IgD-negative memory B cell (primary cell): Measurements from ENCODE around the gene ENO4. TPM values are rescaled to one million over a fixed set of nuclear protein-coding genes. Genes with fewer than 3 reads are reported as not detected.

Experiments
- H3K27ac Mint-ChIP-seq, 3 donors: one replicate each; pipeline ENCODE4 v1.8.0; 2020 to 2022; ENCODE audit warnings: mild to moderate bottlenecking in 3 of 3, mixed read lengths in 3 of 3, moderate library complexity in 1 of 3
- H3K27me3 Mint-ChIP-seq: one replicate; pipeline ENCODE4 v1.8.0; 2021; ENCODE audit warnings: mixed read lengths
- H3K36me3 Mint-ChIP-seq: one replicate; pipeline ENCODE4 v1.8.0; 2020; ENCODE audit warnings: mild to moderate bottlenecking, mixed read lengths
- H3K4me1 Mint-ChIP-seq, 3 donors: one replicate each; pipeline ENCODE4 v1.8.0; 2020 to 2022; ENCODE audit warnings: mixed read lengths in 3 of 3, mild to moderate bottlenecking in 1 of 3
- H3K4me3 Mint-ChIP-seq, 4 donors: one replicate each; pipeline ENCODE4 v1.8.0; 2020 to 2022; ENCODE audit warnings: mild to moderate bottlenecking in 4 of 4, mixed read lengths in 4 of 4, moderate library complexity in 3 of 4
- H3K9me3 Mint-ChIP-seq, 3 donors: one replicate each; pipeline ENCODE4 v1.8.0; 2020 to 2021; ENCODE audit warnings: mixed read lengths in 3 of 3, mild to moderate bottlenecking in 1 of 3
- polyA plus RNA-seq: library from polyadenylated mRNA; unstranded; fragments of 300-500 nt; fragmentation: Illumina TruSeq; gene quantifications from one replicate; pipeline ENCODE4 v1.2.3, GENCODE V29; 2021

ENO4 gene
- polyA plus RNA-seq, 1 donor from 2014 or later = 0.45 TPM

DNA sequence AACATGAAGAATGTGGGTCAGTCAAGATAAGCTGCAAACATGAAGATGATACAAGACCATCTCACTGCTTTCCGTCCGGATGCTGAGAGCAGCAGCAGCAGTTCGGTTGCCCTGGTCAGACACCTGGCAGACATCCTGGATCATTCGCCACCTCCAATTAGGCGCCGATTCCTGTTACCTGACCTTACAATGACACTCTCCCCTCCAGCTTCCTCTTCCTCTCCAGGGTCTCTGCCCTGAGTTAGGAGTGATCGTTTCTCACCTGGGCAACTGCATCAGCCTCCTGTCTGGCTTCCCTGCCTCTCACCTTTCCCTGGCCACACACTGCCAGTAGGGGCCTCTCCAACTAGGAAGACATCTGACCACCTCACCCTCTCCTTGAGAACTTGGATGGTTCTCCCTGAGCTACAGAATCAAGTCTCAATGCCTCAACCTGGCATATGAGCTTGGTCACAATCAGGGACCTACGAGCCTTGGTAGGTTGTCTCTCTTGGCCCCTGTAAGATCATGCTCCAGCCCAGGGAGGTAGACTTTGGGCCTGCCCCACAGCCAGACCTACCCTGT lies 31.4 kb upstream of the ENO4 start:
- Mint-ChIP-seq H3K4me3 (no peak overlapping the region), H3K4me1 (peaks cover 0 to 4% (median 0%) of the 10 kb centered on the region in 3 donors), H3K9me3 (peaks cover 0 to 5% (median 3%) of the 10 kb centered on the region in 3 donors), H3K36me3 (no peaks in the 10 kb centered on the region), H3K27me3 (no peaks in the 10 kb centered on the region), H3K27ac (no peak overlapping the region)

GRCh38 chr10:116819999-116820677 lies 29.2 kb upstream of the ENO4 start:
- Mint-ChIP-seq H3K36me3 (no peaks in the 10 kb centered on the region), H3K27ac (no peak overlapping the region), H3K9me3 (peaks cover 0 to 5% (median 0%) of the 10 kb centered on the region in 3 donors), H3K4me3 (no peak overlapping the region), H3K27me3 (no peaks in the 10 kb centered on the region), H3K4me1 (peaks cover 0 to 4% (median 0%) of the 10 kb centered on the region in 3 donors)

GRCh38 chr10:116825901-116826300 lies 23.4 kb upstream of the ENO4 start:
- peaks cover 0 to 5% (median 0%) of the 10 kb centered on the region in 3 donors for H3K9me3 Mint-ChIP-seq
- no peak overlapping the region for H3K27ac Mint-ChIP-seq
- no peaks in the 10 kb centered on the region for H3K27me3 Mint-ChIP-seq
- H3K4me1 Mint-ChIP-seq = no peaks in the 10 kb centered on the region
- H3K4me3 Mint-ChIP-seq = no peak overlapping the region
- H3K36me3 Mint-ChIP-seq = peaks cover 3% of the 10 kb centered on the region

GRCh38 chr10:116826803-116827202 lies 22.5 kb upstream of the ENO4 start:
- Mint-ChIP-seq H3K9me3 (no peaks in the 10 kb centered on the region), H3K27me3 (no peaks in the 10 kb centered on the region), H3K4me1 (no peaks in the 10 kb centered on the region), H3K27ac (no peak overlapping the region), H3K36me3 (peaks cover 3% of the 10 kb centered on the region), H3K4me3 (no peak overlapping the region)

GRCh38 chr10:116827214-116827671 lies 22.1 kb upstream of the ENO4 start:
- Mint-ChIP-seq H3K36me3 (peaks cover 3% of the 10 kb centered on the region), H3K27me3 (no peaks in the 10 kb centered on the region), H3K27ac (no peak overlapping the region), H3K9me3 (no peaks in the 10 kb centered on the region), H3K4me3 (no peak overlapping the region), H3K4me1 (no peaks in the 10 kb centered on the region)

DNA sequence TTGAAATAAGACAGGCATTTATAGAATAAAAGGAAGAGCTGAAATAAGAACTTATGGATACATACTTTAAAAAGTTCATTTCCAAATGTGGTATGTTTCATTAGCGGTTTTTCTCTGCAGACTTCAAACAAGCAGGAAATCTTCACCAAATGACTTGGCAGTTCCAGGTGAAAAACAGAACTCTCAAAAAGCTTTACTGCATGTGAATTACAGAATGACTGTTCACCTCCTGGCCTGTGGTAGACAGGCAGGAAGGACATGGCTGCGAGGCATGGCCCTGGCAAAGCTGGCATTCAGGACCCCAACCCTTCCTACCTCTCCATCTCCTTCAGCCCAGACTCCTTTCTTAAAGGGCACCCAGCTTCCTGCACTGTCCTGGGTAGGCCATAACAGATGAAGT lies 21.2 kb upstream of the ENO4 start:
- H3K9me3 Mint-ChIP-seq = no peaks in the 10 kb centered on the region
- peaks cover 3% of the 10 kb centered on the region for H3K36me3 Mint-ChIP-seq
- no peak overlapping the region for H3K27ac Mint-ChIP-seq
- H3K4me3 Mint-ChIP-seq = no peak overlapping the region
- H3K4me1 Mint-ChIP-seq = no peaks in the 10 kb centered on the region
- H3K27me3 Mint-ChIP-seq = no peaks in the 10 kb centered on the region

GRCh38 chr10:116829711-116830110 lies 19.6 kb upstream of the ENO4 start:
- H3K36me3 Mint-ChIP-seq = peaks cover 3% of the 10 kb centered on the region
- H3K27me3 Mint-ChIP-seq = no peaks in the 10 kb centered on the region
- no peaks in the 10 kb centered on the region for H3K4me1 Mint-ChIP-seq
- no peak overlapping the region for H3K4me3 Mint-ChIP-seq
- H3K9me3 Mint-ChIP-seq = no peaks in the 10 kb centered on the region
- H3K27ac Mint-ChIP-seq = no peak overlapping the region

DNA sequence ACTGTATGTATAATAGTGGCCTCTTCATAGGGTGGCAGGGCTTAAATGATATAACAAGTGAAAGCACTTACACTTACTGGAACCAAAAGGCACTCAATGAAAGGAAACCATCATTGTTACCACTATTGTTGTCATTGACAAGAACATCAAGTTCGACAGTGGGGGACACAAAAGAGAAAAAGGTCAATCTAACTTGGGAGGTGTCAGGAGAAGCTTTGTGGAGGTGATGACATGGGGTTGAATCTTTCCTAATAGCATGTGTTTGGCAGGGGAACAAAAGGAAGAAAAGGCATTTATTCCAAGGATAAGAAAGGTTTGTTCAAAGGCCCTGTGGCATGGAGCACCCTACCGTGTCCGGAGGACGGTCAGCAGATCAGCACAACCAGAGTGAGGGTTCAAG lies 18.2 kb upstream of the ENO4 start:
- Mint-ChIP-seq H3K27ac (no peak overlapping the region), H3K36me3 (peaks cover 3% of the 10 kb centered on the region), H3K4me3 (no peak overlapping the region), H3K9me3 (no peaks in the 10 kb centered on the region), H3K27me3 (no peaks in the 10 kb centered on the region), H3K4me1 (no peaks in the 10 kb centered on the region)

DNA sequence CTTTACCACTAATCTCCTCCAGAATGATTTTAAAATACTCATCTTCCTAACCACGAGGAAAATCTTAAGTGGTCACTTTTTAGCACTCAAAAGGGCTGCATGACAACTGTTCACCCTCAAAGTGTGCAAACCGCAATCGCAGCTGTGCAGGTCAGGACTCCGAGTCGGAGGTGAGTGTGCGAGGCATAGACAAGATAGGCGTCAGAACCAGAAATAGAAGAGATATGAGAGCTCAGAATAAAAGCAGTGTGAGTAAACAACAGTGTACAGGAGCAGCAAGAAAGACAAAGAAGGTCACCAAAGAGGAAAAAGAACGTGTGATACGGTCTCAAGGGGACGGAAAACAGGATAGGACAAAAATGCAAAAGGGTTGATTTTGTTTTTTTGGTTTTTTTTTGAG lies 17.5 kb upstream of the ENO4 start:
- Mint-ChIP-seq H3K4me3 (no peak overlapping the region), H3K9me3 (no peaks in the 10 kb centered on the region), H3K27ac (no peak overlapping the region), H3K4me1 (no peaks in the 10 kb centered on the region), H3K36me3 (peaks cover 3% of the 10 kb centered on the region), H3K27me3 (no peaks in the 10 kb centered on the region)

- peaks cover 0 to 13% (median 11%) of the 10 kb centered on the region in 3 donors for H3K4me1 Mint-ChIP-seq
- no peaks in the 10 kb centered on the region for H3K36me3 Mint-ChIP-seq
- no peaks in the 10 kb centered on the region for H3K9me3 Mint-ChIP-seq
- H3K27me3 Mint-ChIP-seq = no peaks in the 10 kb centered on the region
- H3K4me3 Mint-ChIP-seq = no peak overlapping the region
- H3K27ac Mint-ChIP-seq = no peak overlapping the region
Observed at GRCh38 chr10:116833986-116834985, 15.0 kb upstream of the ENO4 start.

GRCh38 chr10:116835658-116836057 lies 13.6 kb upstream of the ENO4 start:
- no peaks in the 10 kb centered on the region for H3K9me3 Mint-ChIP-seq
- no peak overlapping the region for H3K27ac Mint-ChIP-seq
- H3K4me3 Mint-ChIP-seq = peak overlapping the region in 1 of 4 donors; percentile 1
- no peaks in the 10 kb centered on the region for H3K27me3 Mint-ChIP-seq
- H3K36me3 Mint-ChIP-seq = no peaks in the 10 kb centered on the region
- peaks cover 0 to 18% (median 11%) of the 10 kb centered on the region in 3 donors for H3K4me1 Mint-ChIP-seq

DNA sequence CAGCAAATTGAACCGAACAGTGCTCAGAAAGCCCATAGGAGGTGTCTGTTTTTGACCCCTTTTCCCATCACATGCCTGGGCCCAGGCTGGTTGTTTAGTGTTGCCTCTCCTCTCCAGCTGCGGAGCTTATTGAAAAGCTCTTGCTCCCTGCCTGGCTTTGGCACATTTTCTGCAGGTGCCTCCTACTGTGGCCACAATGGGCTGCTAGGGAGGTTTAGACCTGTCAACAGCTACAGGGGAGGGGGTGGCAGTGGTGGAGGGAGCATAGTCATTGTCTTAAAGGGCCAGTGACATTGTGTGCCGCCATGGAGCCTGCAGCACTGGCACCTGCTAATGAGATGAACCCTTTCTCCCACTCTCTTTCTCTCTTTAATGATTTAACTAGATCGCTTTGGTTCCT lies 13.2 kb upstream of the ENO4 start:
- no peaks in the 10 kb centered on the region for H3K36me3 Mint-ChIP-seq
- H3K4me3 Mint-ChIP-seq = no peak overlapping the region
- peaks cover 0 to 20% (median 14%) of the 10 kb centered on the region in 3 donors for H3K4me1 Mint-ChIP-seq
- H3K27ac Mint-ChIP-seq = no peak overlapping the region
- H3K9me3 Mint-ChIP-seq = no peaks in the 10 kb centered on the region
- H3K27me3 Mint-ChIP-seq = no peaks in the 10 kb centered on the region

- no peak overlapping the region for H3K4me3 Mint-ChIP-seq
- no peaks in the 10 kb centered on the region for H3K36me3 Mint-ChIP-seq
- no peak overlapping the region for H3K27ac Mint-ChIP-seq
- H3K27me3 Mint-ChIP-seq = no peaks in the 10 kb centered on the region
- H3K4me1 Mint-ChIP-seq = peaks cover 0 to 22% (median 15%) of the 10 kb centered on the region in 3 donors
- no peaks in the 10 kb centered on the region for H3K9me3 Mint-ChIP-seq
Observed at GRCh38 chr10:116836902-116837523, 12.3 kb upstream of the ENO4 start.

GRCh38 chr10:116838143-116838725 lies 11.1 kb upstream of the ENO4 start:
- Mint-ChIP-seq H3K4me1 (peaks cover 0 to 26% (median 15%) of the 10 kb centered on the region in 3 donors), H3K27me3 (no peaks in the 10 kb centered on the region), H3K27ac (peak overlapping the region in 2 of 3 donors; percentile 42 to 88), H3K9me3 (no peaks in the 10 kb centered on the region), H3K4me3 (peak overlapping the region in 2 of 4 donors; percentile 68 to 79), H3K36me3 (no peaks in the 10 kb centered on the region)
